ENCODE data around the gene ATP2A3.

ATP2A3 gene

DNA sequence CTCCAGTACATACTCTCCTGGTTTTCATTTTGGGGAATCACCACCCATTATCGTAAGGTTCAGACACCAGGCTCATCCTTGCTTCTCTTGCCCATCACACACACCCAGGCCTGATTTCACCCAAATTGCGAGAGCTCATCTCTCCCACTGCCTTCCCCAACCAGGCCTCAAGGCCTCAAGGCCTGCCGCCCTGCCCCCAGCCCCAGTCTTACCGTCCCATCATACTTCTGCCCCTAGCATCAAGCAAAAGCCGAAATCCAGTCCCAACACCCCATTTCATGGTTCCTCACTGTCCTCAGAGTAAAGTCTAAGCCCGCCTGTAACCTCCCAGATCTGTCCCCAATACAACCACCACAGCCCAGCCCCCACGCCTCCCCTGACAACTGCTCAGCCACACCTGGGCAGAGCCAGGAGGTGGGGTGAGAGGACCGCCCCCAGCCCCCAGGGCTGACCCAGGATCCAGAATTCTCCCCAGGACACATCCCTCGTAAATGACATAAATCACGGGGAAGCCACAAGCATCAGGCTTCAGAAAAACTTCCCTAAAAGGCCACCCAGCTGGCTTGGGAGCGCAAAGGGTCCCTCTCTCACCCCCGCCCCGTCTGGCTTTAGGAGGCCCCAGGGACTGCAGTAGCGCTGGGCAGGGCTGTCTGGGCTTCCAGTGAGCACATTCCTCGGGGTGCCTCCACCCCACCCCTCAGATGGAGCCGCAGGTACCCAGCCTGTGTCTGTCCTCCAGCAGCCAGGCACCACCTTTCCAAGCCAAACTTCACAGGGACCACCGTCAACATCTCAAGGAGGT, 38.4 kb downstream of the ATP2A3 start:
- no peak for DNase-seq

- no peak for DNase-seq
These were observed 39.5 kb downstream of the ATP2A3 start for GRCh38 chr17:3924512-3925350.

DNA sequence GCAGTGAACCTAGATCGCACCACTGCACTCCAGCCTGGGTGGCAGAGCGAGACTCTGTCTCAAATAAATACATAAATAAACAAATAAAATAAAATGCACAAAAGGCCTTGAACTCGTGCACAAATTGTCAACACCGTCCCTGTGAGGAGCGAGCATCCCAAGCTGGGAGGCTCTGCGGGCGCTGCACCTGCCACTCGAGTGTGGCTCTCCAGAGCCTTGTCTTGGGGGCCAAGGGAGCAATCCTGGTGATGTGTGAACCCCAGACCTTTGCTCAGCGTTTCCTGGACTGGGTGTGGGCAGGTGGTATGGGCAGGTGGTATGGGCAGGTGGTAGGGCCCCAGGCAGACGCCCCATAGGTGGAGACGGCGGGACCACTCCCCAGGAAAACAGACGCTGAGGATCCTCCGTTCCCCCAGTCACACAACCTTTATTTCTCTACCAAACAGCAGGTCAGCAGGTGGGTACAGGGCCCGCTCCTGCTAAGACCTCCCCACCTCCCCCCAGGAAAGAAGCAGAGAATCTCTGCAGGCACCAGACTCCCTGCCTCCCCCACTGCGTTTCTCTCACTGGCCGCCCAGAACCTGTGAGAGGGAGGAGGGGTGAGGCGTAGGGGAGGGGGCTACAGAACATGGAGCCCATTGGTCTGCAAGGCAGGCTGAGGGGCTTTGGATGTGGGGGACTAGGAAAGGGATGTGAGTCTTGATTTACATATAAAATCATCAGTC, 40.6 kb downstream of the ATP2A3 start:
- no peak for DNase-seq

DNA sequence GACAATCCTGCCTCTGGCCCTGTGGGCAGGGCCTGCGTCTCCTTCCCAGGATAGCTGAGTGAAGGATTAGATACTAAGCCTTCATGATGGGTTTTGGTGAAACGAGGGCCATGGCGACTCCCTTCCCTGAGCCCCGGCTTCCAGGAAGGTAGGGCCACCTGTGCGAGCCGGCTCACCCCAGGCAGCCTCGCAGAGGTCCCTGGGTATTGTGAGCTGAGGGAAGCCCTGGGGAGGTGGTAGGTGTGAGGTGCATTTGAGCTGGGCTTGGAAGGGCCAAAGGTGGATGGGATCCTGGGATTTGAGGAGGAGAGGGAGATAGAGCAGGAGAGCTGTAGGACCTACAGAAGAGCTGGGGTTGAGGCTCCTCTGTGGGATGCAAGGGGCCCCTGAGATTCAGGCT, 41.5 kb downstream of the ATP2A3 start:
- no peak for DNase-seq

- DNase-seq = no peak
These were observed 42.5 kb downstream of the ATP2A3 start for GRCh38 chr17:3921502-3922319.

GRCh38 chr17:3921006-3921405, 43.2 kb downstream of the ATP2A3 start:
- DNase-seq = peak; percentile 55

GRCh38 chr17:3919123-3919624, 45.1 kb downstream of the ATP2A3 start:
- DNase-seq = no peak

- DNase-seq = no peak
These were observed 45.7 kb downstream of the ATP2A3 start for GRCh38 chr17:3918372-3919122.

- DNase-seq = peak; percentile 87
These were observed 46.8 kb downstream of the ATP2A3 start for GRCh38 chr17:3917391-3917931.

DNA sequence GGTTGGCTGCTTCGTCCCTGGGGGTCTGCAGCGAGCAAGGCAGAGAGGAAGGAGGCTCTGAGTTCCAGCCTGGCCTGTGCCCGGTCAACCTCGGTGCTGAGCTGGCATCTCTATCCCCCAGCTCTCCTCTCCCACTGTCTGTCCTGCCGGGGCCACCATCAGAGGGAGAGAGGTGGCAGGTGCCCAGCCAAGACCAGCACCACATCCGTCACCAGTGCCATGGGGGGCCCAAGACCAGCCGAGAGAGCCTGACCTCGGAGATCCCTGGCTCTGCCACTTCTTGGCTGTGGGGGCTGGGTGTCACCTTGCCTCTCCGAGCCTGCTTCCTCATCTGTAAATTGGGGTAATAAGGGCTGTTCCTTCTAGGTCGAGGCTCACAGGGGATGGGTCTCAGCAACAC, 47.4 kb downstream of the ATP2A3 start:
- DNase-seq = peak; percentile 85

DNA sequence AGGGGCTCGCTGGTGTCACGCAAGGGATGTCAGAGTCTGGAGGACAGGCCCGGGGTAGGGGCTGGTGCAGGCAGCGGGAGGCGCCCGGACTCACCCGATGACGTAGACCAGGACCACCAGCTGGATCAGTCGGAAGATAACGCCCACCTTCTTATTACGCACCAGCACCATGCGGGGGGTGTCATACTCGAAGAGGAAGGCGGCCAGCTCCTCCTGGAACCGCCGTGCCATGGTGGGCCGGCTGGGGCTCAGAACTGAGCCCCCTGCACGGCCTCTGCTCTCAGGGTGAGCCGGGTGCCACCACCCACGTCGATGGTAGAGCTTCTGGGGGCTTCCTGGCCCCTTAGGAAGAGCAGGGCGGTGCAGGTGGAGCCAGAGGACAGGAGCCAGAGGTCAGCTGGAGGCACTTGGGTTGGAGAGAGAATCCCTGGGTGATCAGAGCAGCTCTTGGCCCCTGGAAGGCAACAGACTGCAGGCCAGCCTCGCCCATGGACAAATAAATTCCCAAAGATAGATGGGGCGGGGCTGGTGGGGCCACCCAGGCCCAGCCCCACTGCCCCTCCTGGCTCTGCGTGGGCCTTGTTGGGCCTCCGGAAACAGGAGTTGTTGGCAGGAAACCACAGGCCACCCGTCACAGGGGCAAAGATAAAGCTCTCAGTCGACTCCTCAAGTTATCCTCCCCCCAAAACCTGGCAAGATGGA, 48.1 kb downstream of the ATP2A3 start, which contains the start of gene P2RX1:
Gene P2RX1, minus strand, starts transcription at position 471 of the 702 bp plus-strand sequence. Its CDS starts 240 bp downstream, at position 231.
- peak; percentile 99 for DNase-seq

GRCh38 chr17:3915581-3915994, 48.6 kb downstream of the ATP2A3 start:
- peak; percentile 75 for DNase-seq

- peak; percentile 65 for DNase-seq
These were observed 49.9 kb downstream of the ATP2A3 start for GRCh38 chr17:3914312-3914670.

DNA sequence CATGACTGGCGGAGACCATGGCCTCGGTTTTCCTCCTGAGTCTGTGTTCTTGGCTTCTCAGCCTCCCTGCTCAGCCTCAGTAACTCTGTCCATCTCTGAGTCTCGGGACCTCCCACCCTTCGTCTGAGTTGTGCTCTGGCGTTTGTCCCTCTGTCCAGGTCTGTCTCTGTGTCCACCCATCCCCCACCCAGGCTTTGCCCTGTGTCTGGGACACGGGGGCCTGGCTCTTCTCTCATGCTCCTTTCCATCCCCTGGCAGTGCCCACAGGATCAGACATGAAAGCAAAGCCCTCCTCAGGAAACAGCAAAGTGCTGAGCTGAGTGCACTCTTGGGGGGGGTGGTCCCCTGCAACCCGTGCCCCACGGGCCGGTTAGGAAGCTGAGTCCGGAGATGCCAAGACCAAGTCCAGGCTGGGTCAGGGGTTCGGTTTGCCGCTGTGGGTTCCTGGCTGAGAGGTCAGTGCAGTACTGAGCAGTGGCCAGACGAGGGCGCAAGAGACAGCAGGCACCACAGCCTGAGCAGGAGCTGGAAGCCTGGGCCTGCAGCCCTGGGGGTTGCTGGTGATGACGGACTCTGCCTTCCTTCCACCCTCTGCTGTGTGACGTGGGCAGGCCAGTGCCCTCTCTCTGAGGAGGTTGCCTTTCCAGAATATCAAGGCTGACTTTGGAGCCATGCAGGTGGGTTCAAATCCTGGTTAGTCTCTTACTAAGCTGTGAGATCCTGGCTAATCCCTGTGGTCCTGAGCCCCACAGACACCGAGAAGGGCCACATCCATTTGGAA, 50.5 kb downstream of the ATP2A3 start:
- DNase-seq = peak; percentile 94

DNA sequence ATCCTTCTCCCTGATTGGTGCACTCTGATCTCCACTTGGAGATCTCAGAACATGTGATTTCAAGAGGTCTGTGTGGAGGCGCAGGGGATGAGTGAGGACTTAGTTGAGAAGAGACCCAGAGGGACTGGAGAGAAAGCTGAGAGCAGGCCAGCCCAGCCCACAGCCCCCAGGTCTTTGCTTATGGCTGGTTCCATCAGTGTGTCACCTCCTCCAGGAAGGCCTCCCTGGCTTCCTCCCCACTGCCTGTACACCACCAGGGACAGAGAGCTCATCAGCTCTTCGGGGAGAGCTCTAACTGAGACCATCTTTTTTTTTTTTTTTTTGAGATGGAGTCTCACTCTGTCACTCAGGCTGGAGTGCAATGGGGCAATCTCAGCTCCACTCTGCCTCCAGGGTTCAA, 51.4 kb downstream of the ATP2A3 start:
- no peak for DNase-seq

- DNase-seq = peak; percentile 88
These were observed 52.8 kb downstream of the ATP2A3 start for GRCh38 chr17:3911271-3912053.

- DNase-seq = no peak
These were observed 53.6 kb downstream of the ATP2A3 start for GRCh38 chr17:3910420-3911270.

GRCh38 chr17:3909257-3909656, 55.0 kb downstream of the ATP2A3 start:
- no peak for DNase-seq

Data from hematopoietic multipotent progenitor cell treated with erythropoietin and hydrocortisone succinate and interleukin-3 and kit ligand, for 4 days (in vitro differentiated cells).